ENCODE data around the gene MAGIX.

GRCh38 chrX:49153467-49153866, 9.1 kb upstream of the MAGIX start:
- TF ChIP-seq CHD1 (IDR thresholded peaks at IDR 0.05; ENCODE audit: low read depth, low read length) (no peak), CTCF (conservative IDR thresholded peaks at IDR 0.05; ENCODE audit: low read depth, low read length) (no peak), POLR2A (IDR thresholded peaks at IDR 0.05; ENCODE audit: low read depth, low read length) (no peak), RAD21 (IDR thresholded peaks at IDR 0.05; ENCODE audit: low read length) (no peak), RFX5 (IDR thresholded peaks at IDR 0.05; ENCODE audit: low read depth, low read length) (no peak), MXI1 (IDR thresholded peaks at IDR 0.05; ENCODE audit: borderline replicate concordance, low read depth, low read length) (no peak), RCOR1 (IDR thresholded peaks at IDR 0.05; ENCODE audit: insufficient replicate concordance, low read length) (no peak), BHLHE40 (IDR thresholded peaks at IDR 0.05; ENCODE audit: low read depth, low read length) (no peak), SMC3 (IDR thresholded peaks at IDR 0.05; ENCODE audit: low read depth, low read length) (no peak)
